Forelimb muscle (tissue), 1 donor: Measurements from ENCODE around the gene ZBTB16. TPM values are rescaled to one million over a fixed set of nuclear protein-coding genes. Genes with fewer than 3 reads are reported as not detected.

Experiments
- DNase-seq: peaks from one replicate; pipeline ENCODE4 v3.0.0-alpha.2; 2013; ENCODE audit warnings: low read depth
- polyA plus RNA-seq: library from polyadenylated mRNA; unstranded; fragments of 120-200 nt; gene quantifications from one replicate; pipeline ENCODE4 v1.2.1, GENCODE V29; 2013; ENCODE audit not compliant: insufficient read length

ZBTB16 gene
- polyA plus RNA-seq, 1 donor, result 5.3 TPM

DNA sequence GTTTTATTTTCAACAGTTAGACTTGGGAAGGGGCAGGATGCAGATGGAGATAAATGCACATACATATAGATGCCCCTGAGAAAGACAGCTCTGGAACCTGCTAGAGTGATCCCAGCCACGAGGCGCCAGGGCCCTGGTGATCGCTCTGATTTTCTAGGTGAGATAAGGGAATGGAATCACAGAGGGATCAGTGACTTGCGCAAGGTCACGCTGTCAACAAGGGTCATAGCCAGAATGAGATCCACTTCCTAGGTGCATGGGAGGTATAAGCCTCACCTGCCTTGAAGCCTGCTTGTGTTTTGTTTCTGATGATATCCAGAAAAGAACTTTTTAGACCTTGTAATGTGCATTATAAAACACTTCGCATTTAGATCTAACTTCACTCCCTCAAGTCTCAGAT lies 47.5 kb downstream of the ZBTB16 start:
- DNase-seq, result no peak

DNA sequence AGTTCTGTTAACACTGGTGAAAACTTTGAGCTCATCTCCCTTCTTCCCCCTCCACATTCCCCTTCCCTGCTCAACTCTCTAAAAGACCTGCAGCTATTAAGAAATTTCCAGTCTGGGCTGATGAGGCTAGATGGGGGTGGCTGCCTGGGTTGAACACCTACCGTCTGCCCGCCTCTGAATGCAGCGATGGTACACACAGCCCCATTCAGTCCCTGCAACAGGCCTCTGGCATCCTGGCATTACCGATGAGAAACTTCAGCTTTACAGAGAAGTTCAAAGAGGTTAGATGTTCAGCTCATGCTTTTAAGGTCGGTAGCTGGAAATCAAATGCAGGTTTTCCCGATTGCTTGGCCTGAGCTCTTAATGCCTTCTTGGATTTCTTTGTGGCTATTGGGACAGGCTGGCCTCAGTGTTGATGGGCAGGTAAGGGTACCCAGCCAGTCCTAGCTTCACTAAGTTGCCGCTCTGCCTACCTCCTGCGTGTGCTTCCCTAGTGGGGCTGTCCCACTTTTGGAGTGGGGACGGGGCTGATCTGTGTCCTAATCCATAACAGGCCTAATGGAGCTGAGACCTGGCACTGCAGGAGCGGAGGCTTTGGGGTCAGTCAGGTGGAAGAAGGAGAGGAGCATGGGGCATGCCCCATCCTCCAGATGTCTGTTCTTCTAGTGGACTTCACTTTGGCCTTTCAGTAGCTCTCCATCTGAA lies 49.1 kb downstream of the ZBTB16 start:
- no peak for DNase-seq

DNA sequence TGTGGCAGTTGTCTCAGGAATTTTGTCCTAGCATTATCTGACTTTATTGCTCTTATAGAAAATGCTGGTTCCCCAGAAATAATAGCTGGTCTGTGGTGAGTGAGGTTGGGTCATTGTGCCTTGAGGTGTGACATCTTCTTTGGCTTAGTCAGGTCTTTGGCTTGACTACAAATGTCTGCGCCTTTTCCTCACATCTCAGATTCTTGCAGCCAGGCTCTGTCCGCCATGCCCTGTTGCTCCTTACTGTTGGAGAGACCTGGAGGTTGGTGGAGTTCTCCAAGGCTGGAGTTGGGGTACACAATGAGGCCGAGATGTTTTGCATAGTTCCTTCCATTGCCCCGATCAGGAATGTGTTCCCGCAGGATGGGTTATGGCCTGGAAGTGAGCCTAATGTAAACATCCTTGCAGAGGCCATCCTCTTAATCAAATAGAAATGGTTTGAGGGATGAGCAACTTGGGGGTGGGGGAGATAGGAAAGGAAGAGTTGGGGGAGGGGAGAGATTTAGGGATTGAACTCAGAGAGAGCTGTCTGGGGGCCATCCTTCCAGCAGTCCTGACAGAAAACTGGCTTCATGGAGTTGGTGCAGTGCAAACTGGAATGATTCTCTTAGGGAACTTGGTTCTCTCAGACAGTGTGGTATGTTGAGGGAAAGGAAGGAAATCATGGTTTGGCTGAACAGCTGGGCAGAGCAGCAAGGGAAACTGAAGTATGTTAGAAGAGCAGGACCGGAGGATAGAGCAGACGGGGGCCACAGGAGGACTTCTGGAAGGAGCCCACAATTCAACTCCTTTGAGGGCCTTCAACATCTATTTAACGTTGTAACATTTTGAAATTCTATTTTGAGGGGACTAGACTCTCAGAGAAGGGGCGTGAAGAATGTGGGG lies 49.9 kb downstream of the ZBTB16 start:
- no peak for DNase-seq

DNA sequence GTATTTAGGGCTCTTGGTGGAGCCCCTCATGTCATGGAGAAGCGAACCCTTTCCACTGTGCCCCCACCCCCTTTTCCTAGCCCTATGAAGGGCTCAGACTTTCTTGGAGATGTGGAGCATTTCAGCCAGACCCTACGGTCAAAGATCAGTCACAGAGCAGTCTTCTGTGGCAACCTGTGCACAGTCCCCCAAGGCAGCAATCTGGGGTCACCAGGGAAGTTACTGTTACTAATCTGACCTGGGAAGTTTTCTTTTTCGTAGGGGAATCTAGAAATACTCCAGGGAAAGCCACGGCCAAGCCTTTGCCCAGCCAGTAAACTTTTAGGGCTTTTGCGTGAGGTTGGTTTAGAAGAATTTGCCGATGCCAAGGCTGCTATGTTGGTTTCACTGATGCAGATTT lies 50.6 kb downstream of the ZBTB16 start:
- DNase-seq, result no peak

DNA sequence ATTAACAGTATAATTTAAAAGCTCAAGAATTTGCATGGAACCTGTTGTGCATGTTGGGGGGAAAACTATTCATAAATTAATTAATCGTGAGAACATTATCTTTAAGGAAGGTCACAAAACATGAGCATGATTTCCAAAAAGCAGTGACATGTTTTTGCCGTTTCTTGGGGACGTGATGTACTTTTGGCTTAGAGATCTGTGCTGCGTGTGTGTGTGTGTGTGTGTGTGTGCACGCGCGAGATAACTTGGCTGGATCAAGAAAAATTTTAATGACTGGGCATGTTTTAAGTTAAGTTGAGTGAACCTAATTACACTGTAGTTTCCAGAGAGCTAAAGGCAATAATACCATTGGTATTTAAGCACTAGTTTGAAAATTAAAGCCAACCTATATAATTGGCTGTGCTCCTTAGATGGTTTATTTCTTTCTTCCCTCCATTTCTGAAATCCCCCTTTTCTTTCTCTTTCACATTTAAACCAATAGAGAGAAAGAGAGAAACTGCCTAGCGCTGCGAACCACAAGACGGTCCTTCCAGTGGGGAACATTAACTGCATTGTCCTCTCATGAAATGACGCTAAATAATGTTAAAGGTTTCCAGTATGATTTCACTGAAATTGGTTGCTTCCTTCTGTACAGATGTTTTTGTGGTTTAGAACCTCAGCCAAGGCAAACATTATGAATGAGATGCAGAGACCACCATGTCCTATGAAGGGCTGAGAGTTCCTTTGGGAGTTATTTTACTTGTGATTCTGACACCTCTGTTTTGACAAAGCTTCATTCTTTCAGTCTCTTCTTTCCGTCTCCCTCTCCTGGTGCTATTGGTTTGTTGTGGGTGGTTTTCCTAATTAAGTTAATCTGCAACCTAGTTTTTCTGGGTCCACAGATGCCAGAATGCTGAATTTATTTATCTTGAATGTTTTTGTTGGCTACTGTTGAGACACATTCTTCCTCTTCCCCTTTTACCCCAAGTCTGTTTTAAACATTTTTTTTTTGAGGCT lies 51.7 kb downstream of the ZBTB16 start:
- DNase-seq, result peak; percentile 25

DNA sequence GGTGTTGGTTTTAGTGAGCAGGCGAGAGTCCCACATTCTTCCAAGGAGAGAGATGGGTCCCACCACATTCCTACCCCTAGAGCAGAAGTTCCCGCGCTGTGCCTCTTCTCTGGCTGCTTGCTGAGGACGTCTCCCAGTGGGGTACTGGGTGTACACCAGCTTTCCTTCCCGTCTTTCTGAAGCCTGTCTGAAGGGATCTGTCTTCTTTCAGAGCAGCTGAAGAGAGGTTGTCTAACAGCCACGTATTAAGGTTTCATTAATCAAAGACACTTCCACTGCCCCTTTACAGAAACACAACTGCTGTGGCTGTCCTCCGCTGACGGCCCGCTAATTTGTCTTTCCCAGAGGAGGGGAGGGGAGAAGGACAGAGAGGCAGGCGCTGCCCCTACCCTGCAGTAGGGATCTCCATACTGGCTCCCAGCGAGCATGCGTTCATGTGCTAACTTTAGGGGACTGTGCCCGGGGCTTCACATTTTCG lies 56.0 kb downstream of the ZBTB16 start:
- DNase-seq, result no peak

DNA sequence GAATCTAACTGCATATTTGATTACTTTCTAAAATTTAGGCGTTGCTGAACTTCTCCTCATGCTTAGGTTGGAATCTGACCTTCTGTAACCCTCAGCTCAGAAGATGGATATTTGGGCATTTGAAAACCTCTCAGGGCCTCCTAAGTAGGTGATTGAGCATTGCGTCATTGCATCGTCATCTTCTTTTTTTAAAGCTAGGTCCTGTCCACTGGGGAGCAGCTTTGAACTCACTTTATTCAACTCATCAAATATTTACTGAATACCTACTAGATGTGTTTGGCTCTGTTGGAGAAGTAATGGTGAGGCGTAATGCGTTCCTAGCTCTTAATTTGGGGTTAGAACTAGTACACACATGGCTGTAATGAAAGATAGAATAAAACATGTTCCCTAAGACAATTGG lies 56.8 kb downstream of the ZBTB16 start:
- no peak for DNase-seq

DNA sequence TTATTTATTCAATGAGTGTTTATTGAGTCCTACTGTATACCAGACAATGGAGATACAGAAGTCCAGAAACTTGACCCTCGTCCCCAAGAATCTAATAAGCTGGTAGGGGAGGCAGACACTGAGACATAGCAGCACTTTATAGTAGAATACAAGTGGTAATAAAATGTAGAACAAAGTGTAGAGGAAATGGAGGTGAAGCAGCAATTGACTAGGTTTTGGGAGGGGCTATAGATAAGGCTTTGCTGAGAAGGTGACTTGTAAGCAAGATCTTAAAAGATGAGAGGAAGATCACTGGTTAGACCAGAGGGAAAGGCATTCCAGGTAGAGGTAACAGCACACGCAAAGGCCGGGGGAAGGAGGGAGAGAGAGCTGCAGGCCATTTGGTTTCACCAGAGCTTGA lies 57.3 kb downstream of the ZBTB16 start:
- DNase-seq, result no peak

DNA sequence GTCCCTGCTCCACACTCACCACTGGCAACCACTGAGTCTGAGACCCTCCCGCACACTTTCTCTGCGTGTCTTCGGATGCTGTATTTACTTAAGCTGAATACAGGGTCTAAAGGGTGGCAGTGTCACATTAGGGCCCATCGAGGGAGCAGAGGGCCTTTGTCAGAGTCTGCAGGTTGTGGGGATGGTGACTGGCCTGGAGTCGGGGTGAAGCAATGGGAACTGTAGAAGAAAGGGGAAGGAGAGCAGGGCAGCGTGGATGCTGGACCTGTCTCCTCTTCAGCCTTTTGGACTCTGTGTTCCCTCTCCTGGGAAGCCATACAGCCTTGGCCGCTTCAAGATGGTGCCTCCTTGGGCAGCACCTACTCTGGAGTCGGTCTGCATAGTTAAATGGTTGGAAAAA lies 61.1 kb downstream of the ZBTB16 start:
- no peak for DNase-seq

DNA sequence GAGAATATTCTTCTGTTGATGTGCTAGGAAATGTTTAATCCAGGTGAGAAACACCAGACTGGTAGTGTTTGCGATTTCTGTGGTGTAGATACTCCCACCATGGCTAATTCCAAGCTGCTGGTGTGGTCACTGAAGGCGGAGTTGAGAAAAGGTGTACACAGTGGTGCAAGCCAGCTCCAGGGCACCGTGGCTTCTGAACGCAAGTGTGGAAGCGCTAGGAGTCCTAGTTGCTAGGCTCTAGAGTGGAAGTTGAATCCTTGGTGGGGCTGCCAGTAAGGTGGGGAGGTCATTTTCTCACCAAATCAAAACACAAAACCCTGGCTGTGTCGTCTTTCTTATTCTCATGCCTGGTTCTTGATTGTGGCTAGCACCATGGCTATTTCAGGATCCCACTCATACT lies 61.6 kb downstream of the ZBTB16 start:
- no peak for DNase-seq

DNA sequence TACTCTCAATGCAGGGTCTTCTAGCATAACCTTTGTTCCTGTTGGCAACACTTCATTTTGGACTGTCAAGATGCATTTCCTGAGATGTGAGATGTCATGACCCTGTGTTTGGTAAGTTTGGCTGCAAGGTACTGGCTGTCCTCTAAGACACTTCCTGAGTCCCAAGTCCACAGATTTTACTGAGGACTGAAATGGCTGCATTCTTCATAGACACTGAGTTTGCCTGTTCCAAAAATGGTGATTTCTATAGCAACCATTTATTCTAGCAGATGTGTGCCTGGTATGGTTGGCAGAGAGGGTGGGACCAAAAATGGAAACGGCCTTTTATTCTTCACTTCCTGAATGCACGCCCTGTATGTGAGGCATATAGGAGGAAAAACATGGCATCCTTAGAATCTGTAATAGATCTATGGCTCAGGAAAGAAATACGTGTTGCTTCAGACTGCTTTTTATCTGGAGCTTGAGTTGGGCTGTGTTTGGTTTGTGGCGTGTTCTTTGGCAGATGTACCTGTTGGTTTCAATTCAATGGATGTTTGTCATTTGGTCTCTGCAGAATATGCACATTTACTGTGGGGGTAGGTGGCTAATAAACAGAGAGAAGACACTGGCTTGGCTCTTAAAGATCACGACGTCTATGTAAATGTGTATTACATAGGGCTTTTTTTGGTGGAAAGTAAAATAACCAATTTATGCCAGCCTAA lies 62.4 kb downstream of the ZBTB16 start:
- no peak for DNase-seq

DNA sequence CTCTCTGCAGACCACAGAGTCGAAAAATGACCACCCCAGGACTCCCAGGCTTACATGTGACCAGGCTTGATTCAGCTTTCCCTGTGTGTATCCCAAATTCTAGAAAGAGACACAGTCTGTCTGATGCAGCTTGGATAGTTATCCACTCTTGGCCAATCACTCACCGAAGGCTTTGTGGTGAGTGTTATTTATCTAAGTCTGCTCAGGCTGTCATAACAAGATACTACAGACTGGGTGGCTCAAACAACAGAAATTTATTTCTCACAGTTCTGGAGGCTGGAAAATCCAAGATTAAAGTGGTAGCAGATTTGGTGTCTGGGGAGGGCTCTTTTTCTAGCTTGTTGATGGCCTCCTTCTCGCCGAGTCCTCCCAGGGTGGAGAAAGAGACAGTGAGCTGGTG lies 63.2 kb downstream of the ZBTB16 start:
- no peak for DNase-seq

DNA sequence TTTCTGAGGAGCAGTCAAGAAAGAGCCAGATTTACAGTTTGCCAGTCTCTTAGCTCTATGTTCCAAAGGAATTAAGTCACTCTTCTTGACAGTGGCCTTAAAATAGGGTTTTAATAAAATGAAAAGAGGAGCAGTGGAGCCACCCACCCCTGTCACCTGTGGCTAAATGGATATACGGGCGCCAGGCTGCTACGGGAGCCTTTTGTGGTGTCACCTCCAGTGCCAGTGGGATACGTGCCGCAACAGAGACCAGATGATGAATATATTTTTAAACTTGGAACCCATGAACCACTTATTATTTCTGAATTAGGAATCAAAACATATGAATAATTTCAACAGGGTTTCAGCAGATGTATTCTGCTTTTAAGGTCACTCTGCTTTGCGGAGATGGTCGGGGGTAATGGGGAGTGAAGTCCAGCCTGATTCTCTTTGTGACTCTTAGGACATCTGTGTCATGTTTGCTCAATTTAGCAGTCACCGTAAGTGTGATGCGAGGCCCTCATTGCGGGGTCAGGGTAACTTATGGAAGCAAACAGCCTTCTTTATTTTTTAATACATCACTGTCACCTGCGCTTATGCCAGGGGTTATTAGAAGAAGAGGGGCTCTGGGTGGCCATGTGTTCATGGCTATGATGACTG lies 64.3 kb downstream of the ZBTB16 start:
- no peak for DNase-seq

DNA sequence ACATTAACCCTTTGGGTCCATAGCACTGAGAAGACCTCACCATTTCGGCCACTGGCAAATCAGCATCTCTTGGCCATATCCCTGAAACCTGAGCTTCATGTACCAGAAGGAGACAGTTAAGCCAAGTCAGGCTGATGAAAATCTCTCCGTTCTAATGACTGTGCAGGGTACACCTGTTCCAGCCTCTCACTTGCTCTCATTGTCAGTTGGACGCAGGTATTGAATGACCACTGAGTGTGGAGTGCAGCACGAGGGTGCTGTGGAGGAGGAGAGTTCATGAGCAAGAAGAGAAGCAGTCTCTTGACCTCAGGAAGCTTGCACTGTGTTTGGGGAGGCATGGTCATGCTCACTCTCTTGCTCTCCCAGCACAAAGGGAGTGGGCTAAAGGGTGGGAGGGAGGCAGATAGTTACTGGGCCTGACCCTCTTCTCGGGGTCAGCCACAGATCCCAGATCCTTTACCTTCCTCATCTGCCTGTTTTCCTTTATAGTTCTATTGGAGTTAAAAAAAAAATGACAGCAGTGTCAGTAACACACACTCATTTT lies 65.2 kb downstream of the ZBTB16 start:
- DNase-seq, result no peak

DNA sequence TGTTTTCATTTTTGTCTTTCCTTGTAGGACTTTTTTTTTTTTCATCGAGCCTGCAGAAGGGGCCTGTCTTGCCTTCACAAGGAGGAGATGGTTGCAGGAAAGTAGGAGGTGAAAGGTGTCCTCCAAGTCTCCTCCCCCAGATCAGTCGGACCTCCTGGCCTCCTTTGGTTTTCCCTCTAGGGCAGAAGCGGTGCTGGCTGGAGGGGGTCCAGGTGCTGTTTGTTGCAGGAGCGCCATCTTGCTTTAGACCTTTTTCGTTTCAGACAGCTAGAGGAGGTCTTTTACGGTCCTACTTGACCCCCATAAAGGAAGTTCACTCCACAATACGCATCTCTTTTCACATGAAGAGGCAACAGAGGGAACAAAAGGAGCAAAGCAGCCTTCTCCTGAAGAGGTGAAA lies 66.0 kb downstream of the ZBTB16 start:
- DNase-seq, result no peak

DNA sequence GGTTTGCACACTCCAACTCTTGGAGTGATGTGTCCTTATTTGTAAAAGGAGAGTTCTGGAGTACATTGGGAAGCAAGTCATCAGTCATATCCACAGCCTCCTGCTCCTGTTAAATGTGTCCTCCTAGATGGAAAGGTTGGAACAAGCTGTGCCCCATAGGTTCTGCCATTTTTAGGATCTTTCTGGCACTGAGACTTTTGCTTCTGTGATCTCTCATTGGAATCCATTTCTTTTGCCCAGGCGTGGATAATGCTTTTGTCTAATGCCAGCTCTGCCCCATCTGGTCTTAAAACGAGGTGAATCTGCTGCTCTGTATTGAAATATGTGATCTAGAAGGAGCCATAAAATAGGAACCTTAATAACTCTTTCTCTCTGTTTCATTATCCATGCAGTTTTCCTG lies 66.4 kb downstream of the ZBTB16 start:
- DNase-seq, result no peak

DNA sequence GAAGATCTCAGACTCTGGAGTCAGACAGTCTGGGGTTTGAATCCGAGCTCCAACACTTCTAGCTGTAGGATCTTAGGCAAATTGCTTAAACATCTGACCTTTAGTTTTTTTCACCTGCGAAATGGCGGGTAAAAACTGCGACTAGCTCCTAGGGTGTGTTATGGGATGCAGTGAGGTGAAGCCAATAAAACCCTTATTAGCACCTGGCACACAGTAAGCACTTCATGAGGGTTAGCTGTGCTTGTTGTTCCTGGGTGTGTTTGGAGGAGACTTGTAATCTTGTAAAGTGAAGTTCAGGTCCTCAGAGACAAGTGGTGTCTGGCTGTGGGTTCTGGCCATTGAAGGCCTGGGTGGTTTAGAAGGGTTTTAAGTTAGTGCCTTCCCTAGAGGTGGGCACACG lies 68.9 kb downstream of the ZBTB16 start:
- DNase-seq, result no peak

DNA sequence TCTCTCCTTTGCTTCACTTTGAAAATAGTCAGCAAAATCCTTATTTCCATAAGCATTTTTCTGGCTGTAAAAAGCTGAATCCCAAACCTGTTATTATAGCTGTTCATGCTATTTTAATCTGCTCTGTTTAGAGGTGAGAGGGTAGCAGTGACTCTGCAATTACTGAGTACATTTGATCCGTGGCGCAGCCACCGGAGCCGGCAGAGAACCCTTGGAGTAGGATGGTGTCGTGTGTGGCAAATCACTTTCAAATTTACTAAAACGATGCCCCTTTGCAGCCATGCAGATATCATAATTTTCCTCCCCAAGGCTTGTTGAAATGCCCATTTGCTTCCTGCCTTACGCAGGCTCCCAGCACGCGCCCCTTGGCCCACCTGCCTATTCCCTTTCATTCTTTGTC lies 69.6 kb downstream of the ZBTB16 start:
- DNase-seq, result no peak

DNA sequence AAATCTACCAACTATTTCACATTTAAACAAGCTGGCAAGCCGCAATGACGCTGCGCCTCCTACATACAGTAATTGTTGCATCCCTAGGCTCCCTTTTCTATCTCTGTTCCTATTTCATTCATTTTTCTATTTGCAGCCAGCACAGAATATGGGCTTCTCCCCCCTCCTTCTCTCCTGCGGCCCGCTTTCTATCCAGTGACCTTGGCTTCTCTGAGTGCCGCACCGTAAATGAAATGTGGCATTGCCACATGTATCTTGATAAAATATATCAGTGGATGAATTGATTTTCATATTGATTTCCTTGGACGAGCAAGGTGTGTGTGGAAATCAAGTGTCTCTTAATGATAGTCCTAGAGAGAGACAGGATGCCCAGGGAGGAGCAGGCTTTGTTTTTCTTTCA lies 70.2 kb downstream of the ZBTB16 start:
- no peak for DNase-seq

DNA sequence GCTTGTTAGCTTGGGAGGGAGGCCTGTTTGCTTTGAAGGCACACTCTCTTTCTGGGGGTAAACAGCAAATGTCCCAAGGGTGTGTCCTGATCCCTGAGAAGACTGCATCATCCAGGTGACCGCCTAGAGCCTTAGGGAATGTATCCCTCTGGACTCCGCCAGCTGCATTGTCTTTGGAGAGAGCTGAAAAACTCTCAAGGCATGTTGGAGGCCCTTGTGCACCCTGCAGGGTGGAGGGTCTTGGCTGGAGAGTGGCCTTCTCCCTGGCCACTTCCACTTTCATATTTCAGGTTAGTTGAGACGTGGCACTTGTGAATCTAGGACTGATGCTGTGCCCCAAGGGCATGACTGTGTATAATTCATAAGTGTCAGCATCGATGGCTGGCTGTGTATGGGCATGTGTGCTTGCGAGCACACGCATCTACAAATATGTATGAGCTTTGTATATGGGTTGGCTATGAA lies 70.6 kb downstream of the ZBTB16 start:
- no peak for DNase-seq
